Neural cell (in vitro differentiated cells): ENCODE data around the gene GLUL. TPM values are rescaled to one million over a fixed set of nuclear protein-coding genes. Genes with fewer than 3 reads are reported as not detected.

Source experiments
- H2AFZ ChIP-seq: fragments of 200-600, 300-800 bp; sonication (generic), shearing (Covaris generic); 2 replicates; pipeline ENCODE4 v1.6.0; 2014; ENCODE audit warnings: low read depth, mild to moderate bottlenecking, antibody characterized with exemption, low read length, moderate library complexity
- H3F3A ChIP-seq: fragments of 200-600 bp; shearing (Covaris generic); 2 replicates; pipeline ENCODE4 v1.6.1; 2016; ENCODE audit warnings: mild to moderate bottlenecking, moderate library complexity, mixed read lengths, antibody characterized with exemption, low read length; ENCODE audit not compliant: insufficient read depth, poor library complexity, severe bottlenecking
- H3K27ac ChIP-seq: fragments of 200-600, 300-800 bp; sonication (generic), shearing (Covaris generic); 2 replicates; pipeline ENCODE4 v1.5.1; 2014; ENCODE audit warnings: mild to moderate bottlenecking, low read length, moderate library complexity
- H3K27me3 ChIP-seq: fragments of 300-800, 200-600 bp; sonication (generic), shearing (Covaris generic); 2 replicates; pipeline ENCODE4 v1.6.0; 2014; ENCODE audit warnings: mild to moderate bottlenecking, low read depth, low read length, moderate library complexity; ENCODE audit not compliant: insufficient read depth
- H3K36me3 ChIP-seq: fragments of 300-800, 200-600 bp; sonication (generic), shearing (Covaris generic); 2 replicates; pipeline ENCODE4 v1.5.1; 2014; ENCODE audit warnings: mild to moderate bottlenecking, antibody characterized with exemption, low read length, moderate library complexity; ENCODE audit not compliant: insufficient read depth
- H3K4me2 ChIP-seq: fragments of 300-800, 200-600 bp; sonication (generic), shearing (Covaris generic); 2 replicates; pipeline ENCODE4 v1.6.0; 2014; ENCODE audit warnings: mild to moderate bottlenecking, low read length
- H3K4me3 ChIP-seq: fragments of 300-800, 200-600 bp; sonication (generic), shearing (Covaris generic); 2 replicates; pipeline ENCODE4 v1.5.1; 2014; ENCODE audit warnings: mild to moderate bottlenecking, low read length, moderate library complexity
- H3K79me2 ChIP-seq: fragments of 200-600 bp; shearing (Covaris generic); replicated peaks from 2 replicates; pipeline ENCODE4 v1.6.0; 2014; ENCODE audit warnings: mild to moderate bottlenecking, low read length, moderate library complexity; ENCODE audit not compliant: insufficient read depth
- H3K9ac ChIP-seq: fragments of 300-800, 200-600 bp; sonication (generic), shearing (Covaris generic); 2 replicates; pipeline ENCODE4 v1.6.1; 2016; ENCODE audit warnings: mild to moderate bottlenecking, low read length, mixed read lengths
- H3K9me2 ChIP-seq: fragments of 200-600 bp; shearing (Covaris generic); 2 replicates; pipeline ENCODE4 v1.6.1; 2016; ENCODE audit warnings: mild to moderate bottlenecking, low read length, mixed read lengths; ENCODE audit not compliant: insufficient read depth
- H3K9me3 ChIP-seq: fragments of 200-600, 300-800 bp; sonication (generic), shearing (Covaris generic); 2 replicates; pipeline ENCODE4 v1.6.1; 2016; ENCODE audit warnings: mild to moderate bottlenecking, mixed run types, low read length, moderate library complexity, mixed read lengths
- H4K20me1 ChIP-seq: fragments of 200-600 bp; shearing (Covaris generic); 2 replicates; pipeline ENCODE4 v1.6.1; 2016; ENCODE audit warnings: mild to moderate bottlenecking, mixed run types; ENCODE audit not compliant: insufficient read depth
- CTCF ChIP-seq: fragments of 450-650 bp; IDR thresholded peaks from 2 replicates; pipeline ENCODE4 v1.5.1; 2014; ENCODE audit warnings: antibody characterized with exemption, mild to moderate bottlenecking, moderate library complexity; ENCODE audit not compliant: poor library complexity, severe bottlenecking
- EP300 ChIP-seq: fragments of 450-650 bp; conservative IDR thresholded peaks from 2 replicates; pipeline ENCODE4 v1.6.1; 2014; ENCODE audit warnings: antibody characterized with exemption, mild to moderate bottlenecking, moderate library complexity; ENCODE audit not compliant: poor library complexity, severe bottlenecking
- EZH2 ChIP-seq: fragments of 200-600, 300-800 bp; shearing (Covaris generic), sonication (generic); IDR thresholded peaks from 2 replicates; pipeline ENCODE4 v1.6.1; 2014; ENCODE audit warnings: antibody characterized with exemption, low read length, borderline replicate concordance, mild to moderate bottlenecking; ENCODE audit not compliant: insufficient read depth, poor library complexity, severe bottlenecking
- MXI1 ChIP-seq: fragments of 450-650 bp; conservative IDR thresholded peaks from 2 replicates; pipeline ENCODE4 v1.6.1; 2014; ENCODE audit warnings: antibody characterized with exemption, mild to moderate bottlenecking; ENCODE audit not compliant: poor library complexity, severe bottlenecking
- POLR2AphosphoS5 ChIP-seq: IDR thresholded peaks from 2 replicates; pipeline ENCODE4 v1.6.1; 2012
- RAD21 ChIP-seq: fragments of 450-650 bp; conservative IDR thresholded peaks from 2 replicates; pipeline ENCODE4 v1.6.1; 2014; ENCODE audit warnings: antibody characterized with exemption, mild to moderate bottlenecking, moderate library complexity
- REST ChIP-seq: IDR thresholded peaks from 2 replicates; pipeline ENCODE4 v1.6.1; 2012; ENCODE audit warnings: borderline replicate concordance
- SMC3 ChIP-seq: fragments of 450-650 bp; conservative IDR thresholded peaks from 2 replicates; pipeline ENCODE4 v1.6.1; 2014; ENCODE audit warnings: antibody characterized with exemption, mild to moderate bottlenecking, moderate library complexity; ENCODE audit not compliant: poor library complexity
- TAF1 ChIP-seq: IDR thresholded peaks from 2 replicates; pipeline ENCODE4 v1.6.1; 2012; ENCODE audit warnings: low read depth
- polyA plus RNA-seq: library from polyadenylated mRNA; depleted of rRNA; stranded (reverse); fragments of >200 nt; gene quantifications from 2 replicates; pipeline ENCODE4 v1.2.3, GENCODE V29; 2014

The GLUL gene
- polyA plus RNA-seq, 1 donor from 2014 or later = 219 TPM

GRCh38 chr1:182350839-182351238 lies 40.8 kb downstream of the GLUL start:
- TF ChIP-seq REST (no peak), CTCF (no peak), MXI1 (no peak), EP300 (no peak), SMC3 (no peak), TAF1 (no peak), EZH2 (no peak), RAD21 (no peak), POLR2AphosphoS5 (no peak)
- Histone ChIP-seq H3K27ac (no peak overlapping the region), H4K20me1 (no peaks in the 10 kb centered on the region), H3K36me3 (no peaks in the 10 kb centered on the region), H3K4me3 (no peak overlapping the region), H3K9me3 (no peaks in the 10 kb centered on the region), H3K27me3 (no peaks in the 10 kb centered on the region), H3K9ac (no peak overlapping the region), H3K9me2 (no peaks in the 10 kb centered on the region), H2AFZ (no peak overlapping the region), H3K4me2 (no peak overlapping the region), H3F3A (no peaks in the 10 kb centered on the region), H3K79me2 (no peaks in the 10 kb centered on the region)

GRCh38 chr1:182348961-182349747 lies 42.4 kb downstream of the GLUL start:
- Histone ChIP-seq H3K36me3 (no peaks in the 10 kb centered on the region), H3K4me2 (no peak overlapping the region), H3K9me3 (no peaks in the 10 kb centered on the region), H3K27ac (no peak overlapping the region), H3K9me2 (no peaks in the 10 kb centered on the region), H3K4me3 (no peak overlapping the region), H2AFZ (no peak overlapping the region), H3F3A (no peaks in the 10 kb centered on the region), H3K79me2 (no peaks in the 10 kb centered on the region), H3K9ac (no peak overlapping the region), H4K20me1 (no peaks in the 10 kb centered on the region), H3K27me3 (no peaks in the 10 kb centered on the region)
- TF ChIP-seq CTCF (no peak), SMC3 (no peak)
